ENCODE results near the gene CD28.

DNA sequence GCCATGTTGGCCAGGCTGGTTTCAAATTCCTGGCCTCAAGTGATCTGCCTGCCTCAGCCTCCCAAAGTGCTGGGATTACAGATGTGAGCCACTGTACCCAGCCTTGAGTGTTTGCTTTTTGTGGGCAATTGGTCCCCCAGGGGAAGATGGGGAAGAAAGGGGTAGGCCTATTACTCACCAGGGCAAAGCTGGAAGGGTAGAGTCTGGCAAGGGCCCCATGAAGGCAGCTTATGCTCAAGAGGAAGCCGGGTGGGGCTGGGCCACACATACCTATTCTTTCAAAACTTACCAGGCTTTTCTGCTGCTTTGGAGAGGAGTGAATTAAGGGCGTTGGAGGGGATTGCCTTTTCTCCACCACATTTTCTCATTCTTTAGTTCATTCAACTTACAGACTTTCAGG lies 24.5 kb upstream of the CD28 start:
- TF ChIP-seq, protein P1, sequence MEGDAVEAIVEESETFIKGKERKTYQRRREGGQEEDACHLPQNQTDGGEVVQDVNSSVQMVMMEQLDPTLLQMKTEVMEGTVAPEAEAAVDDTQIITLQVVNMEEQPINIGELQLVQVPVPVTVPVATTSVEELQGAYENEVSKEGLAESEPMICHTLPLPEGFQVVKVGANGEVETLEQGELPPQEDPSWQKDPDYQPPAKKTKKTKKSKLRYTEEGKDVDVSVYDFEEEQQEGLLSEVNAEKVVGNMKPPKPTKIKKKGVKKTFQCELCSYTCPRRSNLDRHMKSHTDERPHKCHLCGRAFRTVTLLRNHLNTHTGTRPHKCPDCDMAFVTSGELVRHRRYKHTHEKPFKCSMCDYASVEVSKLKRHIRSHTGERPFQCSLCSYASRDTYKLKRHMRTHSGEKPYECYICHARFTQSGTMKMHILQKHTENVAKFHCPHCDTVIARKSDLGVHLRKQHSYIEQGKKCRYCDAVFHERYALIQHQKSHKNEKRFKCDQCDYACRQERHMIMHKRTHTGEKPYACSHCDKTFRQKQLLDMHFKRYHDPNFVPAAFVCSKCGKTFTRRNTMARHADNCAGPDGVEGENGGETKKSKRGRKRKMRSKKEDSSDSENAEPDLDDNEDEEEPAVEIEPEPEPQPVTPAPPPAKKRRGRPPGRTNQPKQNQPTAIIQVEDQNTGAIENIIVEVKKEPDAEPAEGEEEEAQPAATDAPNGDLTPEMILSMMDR (IDR thresholded peaks at IDR 0.05) = no peak
- no peak for TF ChIP-seq POLR2A (IDR thresholded peaks at IDR 0.05)
